Heart left ventricle (tissue), 13 donors: ENCODE measurements around the gene SH3BP5L.

Experiments
- POLR2A ChIP-seq, 2 donors: fragments of 450-650 bp; IDR thresholded peaks; one replicate each; pipeline ENCODE4 v1.6.1; 2017; ENCODE audit warnings: antibody characterized with exemption in 2 of 2, mild to moderate bottlenecking in 2 of 2, moderate library complexity in 2 of 2
- TF ChIP-seq, protein P1 (sequence below), 12 donors: fragments of 200-600 bp; sonication (generic) in 4 of 12; IDR thresholded peaks; one replicate each; pipeline versions ENCODE4 v1.5.0 to v1.8.0; 2018 to 2022; ENCODE audit warnings: antibody characterized with exemption in 12 of 12, mild to moderate bottlenecking in 5 of 12
- donor health status: ischemic (EF 13 %, LVEDD 7.1; RV severe dilation, severe dysfunction).
- donor health status: DM: no; HTN: yes; CAD: no.
- donor health status: DM: no; HTN: no; CAD: no.
- donor health status: ischemic (EF 25% LVEDD 6.9; RV normal size, moderate dysfunction).
- donor health status: ischemic (EF 25% LVEDD 5.7; RV mildly dilated, moderate dysfunction).
- donor health status: ischemic (EF 35%, LVEDD 5.7; RV mildly dilated, moderate dysfunction).
- donor health status: nonischemic (EF 11% LVEDD 7.7; RV severe dilation, severe dysfunction).
- donor health status: DM: yes; HTN: yes; CAD: no.
- donor health status: PGD.
- donor health status: ischemic (EF 29% LVEDD 5.4; RV normal size, mild dysfunction).
- donor health status: nonischemic (EF 23%, LVEDD 6.1; RV moderate dilation, normal function).

DNA sequence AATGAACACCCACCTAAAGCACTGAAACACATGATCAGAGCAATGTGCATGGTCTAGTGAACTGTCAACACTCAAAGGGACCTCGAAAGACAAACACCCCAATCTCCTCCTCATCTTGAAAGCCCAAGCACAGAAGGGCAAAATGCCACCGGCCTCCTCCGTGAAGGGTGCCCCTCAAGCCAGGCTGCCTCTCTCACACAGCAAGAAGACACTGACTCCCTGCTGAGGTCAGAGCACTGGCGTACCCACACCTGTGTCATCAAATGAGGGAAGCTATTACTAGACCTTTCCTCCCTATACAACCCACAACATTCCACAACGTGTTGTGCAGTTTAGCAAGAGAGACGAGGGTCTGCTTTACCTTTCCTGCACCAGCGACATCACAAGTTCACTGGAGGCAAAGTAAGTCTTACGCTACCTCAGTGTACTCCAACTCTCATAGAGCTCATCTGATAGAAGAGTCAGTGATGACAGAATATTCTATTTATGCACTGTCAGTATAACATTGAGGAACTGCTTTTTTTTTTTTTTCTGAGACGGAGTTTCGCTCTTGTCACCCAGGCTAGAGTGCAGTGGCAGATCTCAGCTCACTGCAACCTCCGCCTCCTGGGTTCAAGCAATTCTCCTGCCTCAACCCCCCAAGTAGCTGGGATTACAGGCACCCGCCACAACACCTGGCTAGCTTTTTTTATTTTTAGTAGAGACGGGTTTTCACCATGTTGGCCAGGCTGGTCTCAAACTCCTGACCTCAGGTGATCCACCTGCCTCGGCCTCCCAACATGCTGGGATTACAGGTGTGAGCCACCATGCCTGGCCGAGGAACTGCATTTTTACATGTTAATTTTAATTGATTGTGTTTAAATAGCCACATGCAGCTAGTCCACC lies 3.3 kb downstream of the SH3BP5L start:
- TF ChIP-seq, protein P1, sequence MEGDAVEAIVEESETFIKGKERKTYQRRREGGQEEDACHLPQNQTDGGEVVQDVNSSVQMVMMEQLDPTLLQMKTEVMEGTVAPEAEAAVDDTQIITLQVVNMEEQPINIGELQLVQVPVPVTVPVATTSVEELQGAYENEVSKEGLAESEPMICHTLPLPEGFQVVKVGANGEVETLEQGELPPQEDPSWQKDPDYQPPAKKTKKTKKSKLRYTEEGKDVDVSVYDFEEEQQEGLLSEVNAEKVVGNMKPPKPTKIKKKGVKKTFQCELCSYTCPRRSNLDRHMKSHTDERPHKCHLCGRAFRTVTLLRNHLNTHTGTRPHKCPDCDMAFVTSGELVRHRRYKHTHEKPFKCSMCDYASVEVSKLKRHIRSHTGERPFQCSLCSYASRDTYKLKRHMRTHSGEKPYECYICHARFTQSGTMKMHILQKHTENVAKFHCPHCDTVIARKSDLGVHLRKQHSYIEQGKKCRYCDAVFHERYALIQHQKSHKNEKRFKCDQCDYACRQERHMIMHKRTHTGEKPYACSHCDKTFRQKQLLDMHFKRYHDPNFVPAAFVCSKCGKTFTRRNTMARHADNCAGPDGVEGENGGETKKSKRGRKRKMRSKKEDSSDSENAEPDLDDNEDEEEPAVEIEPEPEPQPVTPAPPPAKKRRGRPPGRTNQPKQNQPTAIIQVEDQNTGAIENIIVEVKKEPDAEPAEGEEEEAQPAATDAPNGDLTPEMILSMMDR (IDR thresholded peaks at IDR 0.05) = no peak
- TF ChIP-seq POLR2A (IDR thresholded peaks at IDR 0.05) = no peak
